ENCODE results near the gene NCOA3.
"Not testable (repeated sequence)": the region's sequence is repeated elsewhere in the genome, so short reads cannot be mapped to it uniquely, and the experiment has no call there.

GRCh38 chr20:47554283-47554682 lies 52.6 kb downstream of the NCOA3 start:
- TF ChIP-seq CTCF (IDR thresholded peaks at IDR 0.05); JUND (IDR thresholded peaks at IDR 0.05); FOXM1 (IDR thresholded peaks at IDR 0.05; ENCODE audit: low read depth); SMC3 (IDR thresholded peaks at IDR 0.05; ENCODE audit: low read depth, low read length); ZBTB33 (IDR thresholded peaks at IDR 0.05; ENCODE audit: borderline replicate concordance, low read depth); POLR2AphosphoS5 (IDR thresholded peaks at IDR 0.05; ENCODE audit: low read depth, low read length): not testable (repeated sequence)

Data from SK-N-SH (cell line).